Measurements from ENCODE around the gene FXYD7. TPM values are rescaled to one million over a fixed set of nuclear protein-coding genes. Genes with fewer than 3 reads are reported as not detected.

The FXYD7 gene
- total and polyA plus RNA-seq, 2 of the 13 experiments (the other 11 are each of a cell fraction or from before 2014, with no cell fraction given), result 0.55 TPM; not detected in 1

- TF ChIP-seq MLX (CRISPR knock-in tag; IDR thresholded peaks at IDR 0.05) (no peak), ZNF550 (CRISPR knock-in tag; IDR thresholded peaks at IDR 0.05; ENCODE audit: borderline replicate concordance) (no peak), PCBP1 (IDR thresholded peaks at IDR 0.05; ENCODE audit: borderline replicate concordance, low read depth, low read length) (no peak), GMEB1 (CRISPR knock-in tag; IDR thresholded peaks at IDR 0.05; ENCODE audit: borderline replicate concordance) (no peak), ZNF747 (CRISPR knock-in tag; IDR thresholded peaks at IDR 0.05; ENCODE audit: borderline replicate concordance) (no peak), SRSF4 (IDR thresholded peaks at IDR 0.05; ENCODE audit: low read depth, low read length, poor library complexity, severe bottlenecking) (no peak), ZBTB2 (CRISPR knock-in tag; IDR thresholded peaks at IDR 0.05; ENCODE audit: low read depth) (no peak), CBFB (CRISPR knock-in tag; IDR thresholded peaks at IDR 0.05) (no peak), FOSL2 (CRISPR knock-in tag; IDR thresholded peaks at IDR 0.05) (no peak), FOXA3 (CRISPR knock-in tag; IDR thresholded peaks at IDR 0.05) (peak; percentile 55; the same call in 1 of the 2 replicates), ZFP36 (IDR thresholded peaks at IDR 0.05; ENCODE audit: borderline replicate concordance, low read depth, low read length, partially characterized antibody) (no peak), ZNF777 (CRISPR knock-in tag; IDR thresholded peaks at IDR 0.05) (no peak), RBM39 (IDR thresholded peaks at IDR 0.05; ENCODE audit: low read depth, low read length, poor library complexity, severe bottlenecking) (no peak), ZNF337 (CRISPR knock-in tag; IDR thresholded peaks at IDR 0.05; ENCODE audit: borderline replicate concordance, low read depth) (no peak), PRPF4 (IDR thresholded peaks at IDR 0.05; ENCODE audit: low read depth, low read length, poor library complexity, severe bottlenecking) (no peak), TAF1 (CRISPR knock-in tag; IDR thresholded peaks at IDR 0.05) (no peak), HMGXB3 (CRISPR knock-in tag; IDR thresholded peaks at IDR 0.05; ENCODE audit: borderline replicate concordance) (no peak), THAP11 (CRISPR knock-in tag; IDR thresholded peaks at IDR 0.05) (no peak), ZNF547 (CRISPR knock-in tag; IDR thresholded peaks at IDR 0.05) (no peak; the same call in none of the 2 replicates), SUZ12 (IDR thresholded peaks at IDR 0.05; ENCODE audit: low read depth, low read length) (no peak), ZNF577 (CRISPR knock-in tag; IDR thresholded peaks at IDR 0.05; ENCODE audit: borderline replicate concordance, low read depth) (no peak)
These were observed 12.0 kb upstream of the FXYD7 start (continued) for GRCh38 chr19:35130761-35131720.

Measured in HepG2 (cell line).